ENCODE results near the gene POLN. TPM values are rescaled to one million over a fixed set of nuclear protein-coding genes. Genes with fewer than 3 reads are reported as not detected.

Gene POLN
- total RNA-seq, 1 donor from 2014 or later: 0.21 TPM

DNA sequence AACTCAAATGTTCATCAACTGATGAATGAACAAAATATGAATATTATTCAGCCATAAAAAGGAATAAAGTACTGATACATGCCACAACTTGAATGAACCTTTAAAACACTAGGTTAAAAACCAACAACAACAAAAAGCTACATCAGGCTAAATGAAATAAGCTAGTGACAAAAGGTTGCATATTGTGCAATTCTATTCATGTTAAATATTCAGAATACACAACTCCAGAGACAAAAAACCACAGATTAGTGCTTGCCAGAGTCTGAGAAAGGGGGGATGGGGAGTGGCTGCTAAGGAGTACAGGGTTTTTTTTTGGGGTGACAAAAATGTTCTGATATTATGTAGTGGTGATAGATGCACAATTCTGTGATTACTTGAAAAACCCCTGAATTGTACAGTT lies 58.5 kb downstream of the POLN start:
- intact Hi-C loops (cut with DNase I): no loop called here
- Histone ChIP-seq H3K27ac (no peak overlapping the region), H3K9me3 (peaks cover 0 to 19% of the 10 kb centered on the region in 2 donors), H3K36me3 (no peaks in the 10 kb centered on the region), H3K27me3 (no peaks in the 10 kb centered on the region), H3K4me1 (no peaks in the 10 kb centered on the region), H3K4me3 (no peak overlapping the region)
- TF ChIP-seq, protein P1, sequence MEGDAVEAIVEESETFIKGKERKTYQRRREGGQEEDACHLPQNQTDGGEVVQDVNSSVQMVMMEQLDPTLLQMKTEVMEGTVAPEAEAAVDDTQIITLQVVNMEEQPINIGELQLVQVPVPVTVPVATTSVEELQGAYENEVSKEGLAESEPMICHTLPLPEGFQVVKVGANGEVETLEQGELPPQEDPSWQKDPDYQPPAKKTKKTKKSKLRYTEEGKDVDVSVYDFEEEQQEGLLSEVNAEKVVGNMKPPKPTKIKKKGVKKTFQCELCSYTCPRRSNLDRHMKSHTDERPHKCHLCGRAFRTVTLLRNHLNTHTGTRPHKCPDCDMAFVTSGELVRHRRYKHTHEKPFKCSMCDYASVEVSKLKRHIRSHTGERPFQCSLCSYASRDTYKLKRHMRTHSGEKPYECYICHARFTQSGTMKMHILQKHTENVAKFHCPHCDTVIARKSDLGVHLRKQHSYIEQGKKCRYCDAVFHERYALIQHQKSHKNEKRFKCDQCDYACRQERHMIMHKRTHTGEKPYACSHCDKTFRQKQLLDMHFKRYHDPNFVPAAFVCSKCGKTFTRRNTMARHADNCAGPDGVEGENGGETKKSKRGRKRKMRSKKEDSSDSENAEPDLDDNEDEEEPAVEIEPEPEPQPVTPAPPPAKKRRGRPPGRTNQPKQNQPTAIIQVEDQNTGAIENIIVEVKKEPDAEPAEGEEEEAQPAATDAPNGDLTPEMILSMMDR (IDR thresholded peaks at IDR 0.05): no peak
- DNase-seq (ENCODE audit: low spot score in 2 of 2): no peak

DNA sequence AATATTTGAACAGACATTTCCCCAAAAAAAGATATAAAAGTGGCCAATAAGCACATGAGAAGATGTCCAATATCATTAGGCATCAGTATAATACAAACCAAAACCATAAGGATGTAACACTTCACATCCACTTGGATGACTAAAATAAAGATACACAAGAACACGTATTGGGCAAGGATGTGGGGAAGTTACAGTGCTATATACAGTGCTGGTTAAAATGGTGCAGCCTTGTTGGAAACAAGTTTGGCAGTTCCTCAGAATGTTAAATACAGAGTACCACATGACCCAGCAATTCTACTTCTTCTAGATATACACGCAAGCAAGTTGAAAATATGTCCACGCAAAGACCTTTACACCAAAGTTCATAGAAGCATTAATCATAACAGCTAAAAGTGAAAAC lies 58.9 kb downstream of the POLN start:
- Histone ChIP-seq H3K27ac (no peak overlapping the region), H3K36me3 (no peaks in the 10 kb centered on the region), H3K9me3 (peaks cover 0 to 19% of the 10 kb centered on the region in 2 donors), H3K4me1 (no peaks in the 10 kb centered on the region), H3K4me3 (no peak overlapping the region), H3K27me3 (no peaks in the 10 kb centered on the region)
- intact Hi-C loops (cut with DNase I): no loop called here
- no peak for DNase-seq (ENCODE audit: low spot score in 2 of 2)
- TF ChIP-seq, protein P1 (IDR thresholded peaks at IDR 0.05): no peak

DNA sequence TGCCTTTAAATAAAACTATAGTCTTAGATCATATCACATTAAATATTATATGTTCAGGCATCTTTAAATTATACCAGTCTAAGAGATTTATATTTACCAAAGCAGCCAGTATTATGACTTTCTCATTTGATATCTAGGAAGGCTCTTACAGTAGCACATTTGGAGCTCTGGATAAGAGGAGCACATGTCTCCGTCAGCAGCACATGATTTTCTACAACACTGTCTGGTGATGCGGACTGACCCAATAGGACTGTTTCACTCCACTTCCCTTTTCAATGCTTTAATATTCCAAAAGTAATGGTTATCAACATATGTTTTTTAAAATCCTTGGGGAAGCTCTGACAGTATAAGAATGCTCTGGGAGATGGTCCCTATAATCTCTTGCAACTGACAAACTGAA lies 61.5 kb downstream of the POLN start:
- Histone ChIP-seq H3K4me3 (no peak overlapping the region), H3K4me1 (no peaks in the 10 kb centered on the region), H3K27ac (no peak overlapping the region), H3K36me3 (no peaks in the 10 kb centered on the region), H3K27me3 (no peaks in the 10 kb centered on the region), H3K9me3 (no peaks in the 10 kb centered on the region)
- intact Hi-C loops (cut with DNase I): no loop called here
- TF ChIP-seq, protein P1 (IDR thresholded peaks at IDR 0.05): no peak
- DNase-seq (ENCODE audit: low spot score in 2 of 2): no peak

DNA sequence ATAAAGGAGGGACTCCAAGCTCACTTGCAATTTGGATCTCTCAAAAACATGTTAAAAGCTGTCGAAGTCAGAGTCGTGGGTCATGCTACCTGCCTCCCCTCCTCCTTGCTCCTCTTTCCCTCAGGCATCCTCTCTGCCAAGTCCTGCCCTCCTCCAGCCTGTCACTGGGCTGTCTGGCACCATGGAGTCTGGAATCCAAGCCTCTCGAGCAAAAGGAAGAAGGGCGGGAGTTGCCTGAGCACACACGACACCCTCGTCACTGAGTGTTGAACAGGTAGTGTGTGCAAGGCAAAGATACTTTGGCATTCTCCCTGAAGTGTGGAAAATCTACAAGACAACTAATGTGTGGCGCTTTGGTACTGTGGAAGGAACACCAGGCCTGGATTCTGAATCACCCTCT lies 62.2 kb downstream of the POLN start:
- no peaks in the 10 kb centered on the region for H3K27me3 ChIP-seq
- H3K36me3 ChIP-seq: no peaks in the 10 kb centered on the region
- DNase-seq (ENCODE audit: low spot score in 2 of 2): no peak
- intact Hi-C loops (cut with DNase I): no loop called here
- no peaks in the 10 kb centered on the region for H3K9me3 ChIP-seq
- H3K4me1 ChIP-seq: no peaks in the 10 kb centered on the region
- no peak overlapping the region for H3K27ac ChIP-seq
- TF ChIP-seq, protein P1 (IDR thresholded peaks at IDR 0.05): no peak
- H3K4me3 ChIP-seq: no peak overlapping the region

DNA sequence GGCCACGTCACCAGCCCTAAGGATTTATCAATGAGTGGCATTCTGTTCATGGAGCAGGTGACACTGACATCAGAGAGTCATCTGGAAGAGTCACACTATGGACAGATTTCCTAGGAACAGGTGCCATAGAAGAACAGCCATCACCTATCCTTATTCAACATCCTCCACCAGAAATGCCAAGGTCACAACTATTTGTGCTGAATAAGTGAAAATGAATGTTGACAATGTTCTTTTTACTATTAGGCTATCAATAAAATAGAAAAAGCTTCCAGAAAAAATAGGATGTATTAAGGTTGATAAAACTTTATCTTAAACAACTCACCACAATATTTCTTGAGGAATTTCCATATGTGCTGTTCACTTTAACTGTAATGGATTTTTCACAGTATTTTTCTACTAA lies 62.9 kb downstream of the POLN start:
- intact Hi-C loops (cut with DNase I): no loop called here
- Histone ChIP-seq H3K27ac (no peak overlapping the region), H3K27me3 (no peaks in the 10 kb centered on the region), H3K4me1 (no peaks in the 10 kb centered on the region), H3K36me3 (no peaks in the 10 kb centered on the region), H3K9me3 (no peaks in the 10 kb centered on the region), H3K4me3 (no peak overlapping the region)
- DNase-seq (ENCODE audit: low spot score in 2 of 2): no peak
- TF ChIP-seq, protein P1 (IDR thresholded peaks at IDR 0.05): no peak

DNA sequence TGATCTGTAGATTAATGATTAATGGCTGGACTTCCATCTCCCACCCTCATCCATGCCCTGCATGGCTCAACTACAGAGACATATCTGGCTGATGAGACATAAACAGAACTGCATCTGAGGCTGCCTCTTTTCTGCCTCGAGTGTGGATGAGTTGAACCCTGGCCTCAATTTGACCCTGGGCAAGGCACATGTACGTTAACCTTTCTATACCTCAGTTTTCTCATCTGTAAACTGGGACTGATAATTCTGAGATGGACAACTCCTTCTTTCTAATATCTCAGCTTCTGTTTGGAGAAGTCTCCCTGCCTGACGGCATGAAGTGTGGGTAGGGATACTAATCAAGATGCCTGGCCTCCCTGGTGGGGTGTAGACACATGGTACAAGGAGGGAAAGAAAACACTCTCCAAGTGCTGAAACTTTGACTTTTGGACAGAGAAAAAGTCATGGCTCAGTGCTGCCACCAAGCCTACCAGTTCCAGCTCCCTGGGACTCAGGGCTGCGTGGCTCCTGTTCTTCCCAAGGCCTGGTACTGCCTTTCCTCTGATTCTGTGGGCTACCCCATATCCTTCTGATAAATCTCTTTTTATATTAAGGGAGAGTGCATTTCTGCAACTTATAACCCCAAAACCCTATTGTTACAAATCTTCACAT lies 64.4 kb downstream of the POLN start:
- Histone ChIP-seq H3K36me3 (no peaks in the 10 kb centered on the region), H3K27me3 (no peaks in the 10 kb centered on the region), H3K4me3 (no peak overlapping the region), H3K27ac (no peak overlapping the region), H3K4me1 (no peaks in the 10 kb centered on the region), H3K9me3 (no peaks in the 10 kb centered on the region)
- TF ChIP-seq, protein P1 (IDR thresholded peaks at IDR 0.05): no peak
- intact Hi-C loops (cut with DNase I): no loop called here
- DNase-seq (ENCODE audit: low spot score in 2 of 2): no peak

Data from ascending aorta (tissue), 2 donors.